Neural progenitor cell (in vitro differentiated cells): ENCODE data around the gene ZNF48. TPM values are rescaled to one million over a fixed set of nuclear protein-coding genes. Genes with fewer than 3 reads are reported as not detected.
A peak's percentile ranks its signal among the peaks of the same experiment; 100 is the strongest.

Source experiments
- DNase-seq: peaks from one replicate; pipeline ENCODE4 v3.0.0-alpha.2; 2016; ENCODE audit warnings: low spot score
- H2AFZ ChIP-seq: fragments of 200-600 bp; sonication (generic); replicated peaks from 2 replicates; pipeline ENCODE4 v1.6.1; 2016; ENCODE audit warnings: antibody characterized with exemption
- H3F3A ChIP-seq: fragments of 200-600 bp; sonication (generic); 2 replicates; pipeline ENCODE4 v1.6.1; 2016; ENCODE audit warnings: antibody characterized with exemption, low read depth
- H3K27ac ChIP-seq: fragments of 200-600 bp; sonication (generic); 2 replicates; pipeline ENCODE4 v1.5.1; 2016; ENCODE audit warnings: mild to moderate bottlenecking
- H3K27me3 ChIP-seq: fragments of 200-600 bp; sonication (generic); 2 replicates; pipeline ENCODE4 v1.6.1; 2016; ENCODE audit warnings: mild to moderate bottlenecking, moderate library complexity
- H3K36me3 ChIP-seq: fragments of 200-600 bp; sonication (generic); 2 replicates; pipeline ENCODE4 v1.5.1; 2016
- H3K4me1 ChIP-seq: fragments of 200-600 bp; sonication (generic); 2 replicates; pipeline ENCODE4 v1.6.1; 2016; ENCODE audit warnings: mixed run types
- H3K4me2 ChIP-seq: fragments of 200-600 bp; sonication (generic); 2 replicates; pipeline ENCODE4 v1.6.1; 2016
- H3K4me3 ChIP-seq: fragments of 200-600 bp; sonication (generic); 2 replicates; pipeline ENCODE4 v1.5.1; 2016
- H3K79me2 ChIP-seq: fragments of 200-600 bp; sonication (generic); 2 replicates; pipeline ENCODE4 v1.6.1; 2016; ENCODE audit warnings: low read depth
- H3K9ac ChIP-seq: fragments of 200-600 bp; sonication (generic); 2 replicates; pipeline ENCODE4 v1.6.1; 2016
- H3K9me3 ChIP-seq: fragments of 200-600 bp; sonication (generic); 2 replicates; pipeline ENCODE4 v1.5.1; 2016; ENCODE audit warnings: low read depth
- H4K20me1 ChIP-seq: fragments of 200-600 bp; sonication (generic); 2 replicates; pipeline ENCODE4 v1.6.1; 2016; ENCODE audit warnings: low read depth
- H3K27ac Mint-ChIP-seq: 3 replicates; pipeline ENCODE4 v1.8.0; 2021; ENCODE audit warnings: mixed read lengths
- H3K27me3 Mint-ChIP-seq: 2 replicates; pipeline ENCODE4 v1.8.0; 2022; ENCODE audit warnings: low read depth, mild to moderate bottlenecking, inconsistent platforms, moderate library complexity, mixed read lengths; ENCODE audit not compliant: insufficient read depth
- H3K36me3 Mint-ChIP-seq: 3 replicates; pipeline ENCODE4 v1.8.0; 2021; ENCODE audit warnings: mixed read lengths
- H3K4me1 Mint-ChIP-seq: 3 replicates; pipeline ENCODE4 v1.8.0; 2021; ENCODE audit warnings: mixed read lengths
- H3K4me3 Mint-ChIP-seq: 3 replicates; pipeline ENCODE4 v1.8.0; 2021; ENCODE audit warnings: mild to moderate bottlenecking, moderate library complexity, mixed read lengths
- H3K9me3 Mint-ChIP-seq: 3 replicates; pipeline ENCODE4 v1.8.0; 2020; ENCODE audit warnings: mixed read lengths
- CTCF ChIP-seq: fragments of 200-600 bp; sonication (generic); IDR thresholded peaks from 2 replicates; pipeline ENCODE4 v1.5.1; 2017; ENCODE audit warnings: antibody characterized with exemption, mild to moderate bottlenecking
- EZH2 ChIP-seq: fragments of 200-600 bp; sonication (generic); IDR thresholded peaks from 2 replicates; pipeline ENCODE4 v1.6.1; 2017; ENCODE audit warnings: antibody characterized with exemption, mild to moderate bottlenecking, moderate library complexity
- EZH2phosphoT487 ChIP-seq: fragments of 200-600 bp; sonication (generic); IDR thresholded peaks from 2 replicates; pipeline ENCODE4 v1.6.1; 2017; ENCODE audit warnings: antibody characterized with exemption
- total RNA-seq: library from RNA; depleted of rRNA; stranded (reverse); fragments of >200 nt; gene quantifications from 2 replicates; pipeline ENCODE4 v1.2.3, GENCODE V29; 2015; ENCODE audit warnings: low replicate concordance

Gene ZNF48
- total RNA-seq, 1 donor from 2014 or later = 39.3 TPM

DNA sequence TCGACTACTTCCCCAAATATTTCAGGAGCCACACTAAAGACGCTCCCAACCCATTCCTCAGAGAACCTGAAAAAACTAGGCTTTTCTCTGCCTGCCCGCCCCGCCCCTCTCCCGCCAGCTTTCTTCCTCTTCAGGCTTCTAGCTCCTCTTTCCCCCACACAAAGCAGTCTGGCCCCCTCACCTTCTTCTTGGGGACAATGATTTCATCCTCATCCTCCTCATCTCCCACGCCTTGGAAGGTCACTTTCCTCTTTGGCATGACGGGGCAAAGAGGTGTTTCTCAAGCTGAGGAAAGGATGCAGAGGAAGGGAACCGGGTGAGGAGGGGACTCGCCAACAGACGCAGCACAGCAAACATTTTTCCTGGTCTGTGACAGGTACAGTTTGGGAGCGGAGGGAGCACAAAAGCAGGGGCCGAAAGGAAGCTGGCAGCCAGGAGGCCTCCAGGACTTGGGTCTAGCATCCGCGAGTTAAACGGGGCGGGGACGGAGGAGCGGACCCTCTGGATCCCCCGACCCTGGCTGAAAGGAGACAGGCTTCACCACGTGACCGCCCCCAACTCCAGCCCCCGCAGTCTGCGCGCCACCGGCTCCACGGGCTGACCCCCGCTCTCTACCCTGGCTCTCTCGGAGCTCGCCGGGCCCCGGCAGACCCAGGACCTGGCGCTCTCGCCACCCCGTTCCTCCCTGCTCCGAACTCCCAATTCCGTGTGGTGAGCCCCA is 40.6 kb upstream of the ZNF48 start:
- Histone ChIP-seq H2AFZ (peak overlapping the region; percentile 81), H4K20me1 (peaks cover 12% of the 10 kb centered on the region), H3K36me3 (no peaks in the 10 kb centered on the region), H3K4me3 (peak overlapping the region; percentile 84), H3K9me3 (no peaks in the 10 kb centered on the region), H3K4me2 (peak overlapping the region; percentile 92), H3K79me2 (peaks cover 26% of the 10 kb centered on the region), H3F3A (peaks cover 12% of the 10 kb centered on the region), H3K27ac (peak overlapping the region; percentile 75), H3K27me3 (no peaks in the 10 kb centered on the region), H3K9ac (peak overlapping the region; percentile 94), H3K4me1 (peaks cover 6% of the 10 kb centered on the region)
- DNase-seq = peak; percentile 75
- H3K4me1 Mint-ChIP-seq = peaks cover 23% of the 10 kb centered on the region
- peaks cover 24% of the 10 kb centered on the region for H3K36me3 Mint-ChIP-seq
- H3K27ac Mint-ChIP-seq = peak overlapping the region; percentile 100
- peaks cover 7% of the 10 kb centered on the region for H3K27me3 Mint-ChIP-seq
- TF ChIP-seq EZH2phosphoT487 (no peak), CTCF (no peak), EZH2 (no peak)
- H3K9me3 Mint-ChIP-seq = no peaks in the 10 kb centered on the region
- H3K4me3 Mint-ChIP-seq = peak overlapping the region; percentile 96

GRCh38 chr16:30355144-30355953 is 39.9 kb upstream of the ZNF48 start, which contains the start of gene CD2BP2:
Gene CD2BP2, minus strand, starts transcription at chr16:30355308. Its CDS starts 627 bp downstream, at chr16:30354681.
- peaks cover 6% of the 10 kb centered on the region for H3K4me1 ChIP-seq
- H4K20me1 ChIP-seq = peaks cover 12% of the 10 kb centered on the region
- no peaks in the 10 kb centered on the region for H3K36me3 ChIP-seq
- H2AFZ ChIP-seq = peak within 1 kb of the TSS; percentile 81
- Mint-ChIP-seq H3K27me3 (peaks cover 7% of the 10 kb centered on the region), H3K36me3 (peaks cover 22% of the 10 kb centered on the region), H3K27ac (peak within 1 kb of the TSS; percentile 100), H3K4me3 (peak within 1 kb of the TSS; percentile 96), H3K4me1 (peaks cover 23% of the 10 kb centered on the region), H3K9me3 (no peaks in the 10 kb centered on the region)
- peak within 1 kb of the TSS; percentile 94 for H3K9ac ChIP-seq
- DNase-seq = peak; percentile 99
- H3K9me3 ChIP-seq = no peaks in the 10 kb centered on the region
- H3F3A ChIP-seq = peaks cover 9% of the 10 kb centered on the region
- peak within 1 kb of the TSS; percentile 92 for H3K4me2 ChIP-seq
- TF ChIP-seq EZH2 (no peak), CTCF (no peak), EZH2phosphoT487 (no peak)
- no peaks in the 10 kb centered on the region for H3K27me3 ChIP-seq
- H3K27ac ChIP-seq = peak within 1 kb of the TSS; percentile 91
- H3K4me3 ChIP-seq = peak within 1 kb of the TSS; percentile 84
- H3K79me2 ChIP-seq = peaks cover 26% of the 10 kb centered on the region

- Histone ChIP-seq H3K27ac (peak overlapping the region; percentile 91), H3K9me3 (no peaks in the 10 kb centered on the region), H3K9ac (peak overlapping the region; percentile 61), H3K4me2 (peak overlapping the region; percentile 70), H3K4me3 (peak overlapping the region; percentile 84), H2AFZ (peak overlapping the region; percentile 1), H3K4me1 (peaks cover 6% of the 10 kb centered on the region), H4K20me1 (peaks cover 10% of the 10 kb centered on the region), H3K27me3 (no peaks in the 10 kb centered on the region), H3K79me2 (peaks cover 26% of the 10 kb centered on the region), H3F3A (peaks cover 5% of the 10 kb centered on the region), H3K36me3 (no peaks in the 10 kb centered on the region)
- Mint-ChIP-seq H3K4me1 (peaks cover 23% of the 10 kb centered on the region), H3K27ac (peak overlapping the region; percentile 100), H3K36me3 (peaks cover 20% of the 10 kb centered on the region), H3K9me3 (no peaks in the 10 kb centered on the region), H3K27me3 (peaks cover 7% of the 10 kb centered on the region), H3K4me3 (peak overlapping the region; percentile 96)
- DNase-seq = peak; percentile 28
- TF ChIP-seq CTCF (no peak), EZH2 (no peak), EZH2phosphoT487 (no peak)
Measured at GRCh38 chr16:30355954-30356308, 39.3 kb upstream of the ZNF48 start.
